Jurkat, Clone E6-1 (cell line): ENCODE results near the gene MUC2.

Experiments used
- DNase-seq: peaks from one replicate; pipeline ENCODE4 v3.0.0-alpha.2; 2011; ENCODE audit warnings: low read depth, low spot score
- H3K4me3 ChIP-seq: 2 replicates; pipeline ENCODE4 v1.5.1; 2011; ENCODE audit warnings: mild to moderate bottlenecking, low read length, control low read depth, moderate library complexity

Gene MUC2

DNA sequence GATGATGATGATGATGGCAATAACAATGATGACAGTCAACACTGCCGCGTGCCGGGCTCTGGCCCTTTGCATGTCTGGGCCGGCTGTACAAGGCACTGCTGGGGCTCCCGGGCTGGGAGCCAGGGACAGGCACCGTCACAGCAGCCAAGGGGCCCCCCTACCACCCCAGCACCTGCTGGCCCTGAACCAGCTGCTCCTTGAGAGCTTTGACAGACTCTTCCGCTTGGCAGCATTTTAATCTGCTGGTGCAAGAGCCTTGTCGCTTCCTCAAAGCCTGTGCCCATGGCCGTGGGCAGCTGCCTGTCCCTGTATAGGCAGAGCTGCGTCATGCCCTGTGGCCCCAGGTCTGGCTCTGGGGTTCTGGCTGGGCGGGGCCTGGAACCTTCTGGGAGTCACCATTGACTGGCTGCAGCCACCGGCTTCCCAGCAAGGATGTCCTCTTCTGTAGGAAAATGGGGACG is 25.2 kb upstream of the MUC2 start:
- no peak for DNase-seq
- H3K4me3 ChIP-seq = no peak overlapping the region

DNA sequence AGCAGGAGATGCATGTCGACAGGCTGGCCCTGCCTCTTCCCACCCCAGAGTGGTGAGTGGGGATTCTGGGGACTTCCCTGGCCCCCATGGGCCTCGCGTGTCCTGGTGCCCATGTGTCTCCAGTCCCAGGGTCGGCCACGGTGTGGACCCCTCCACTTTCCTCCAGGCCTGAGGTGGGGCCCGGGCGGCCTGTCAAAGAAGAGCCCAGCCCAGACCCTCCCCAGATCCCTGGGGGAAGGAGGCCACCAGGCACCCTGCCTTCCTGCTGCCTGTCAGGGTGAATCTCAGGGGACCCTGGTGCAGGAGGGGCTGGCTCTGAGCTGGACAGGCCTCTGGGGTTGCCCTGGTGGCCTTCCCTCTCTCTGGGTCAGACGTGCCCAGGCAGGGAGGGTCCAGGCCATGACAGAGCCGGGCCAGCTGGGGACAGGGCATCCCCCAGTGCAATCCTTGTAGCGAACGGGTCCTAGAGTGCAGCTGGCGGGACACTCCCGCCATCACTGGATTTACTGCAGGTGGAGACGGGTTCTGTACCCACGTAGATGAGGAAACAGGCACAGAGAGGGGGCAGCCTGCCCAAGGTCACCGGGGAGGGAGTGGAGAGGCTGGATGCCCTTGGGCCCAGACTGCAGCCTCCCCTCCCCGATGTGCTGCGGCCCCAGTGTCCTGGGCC is 24.6 kb upstream of the MUC2 start:
- DNase-seq = no peak
- no peak overlapping the region for H3K4me3 ChIP-seq

DNA sequence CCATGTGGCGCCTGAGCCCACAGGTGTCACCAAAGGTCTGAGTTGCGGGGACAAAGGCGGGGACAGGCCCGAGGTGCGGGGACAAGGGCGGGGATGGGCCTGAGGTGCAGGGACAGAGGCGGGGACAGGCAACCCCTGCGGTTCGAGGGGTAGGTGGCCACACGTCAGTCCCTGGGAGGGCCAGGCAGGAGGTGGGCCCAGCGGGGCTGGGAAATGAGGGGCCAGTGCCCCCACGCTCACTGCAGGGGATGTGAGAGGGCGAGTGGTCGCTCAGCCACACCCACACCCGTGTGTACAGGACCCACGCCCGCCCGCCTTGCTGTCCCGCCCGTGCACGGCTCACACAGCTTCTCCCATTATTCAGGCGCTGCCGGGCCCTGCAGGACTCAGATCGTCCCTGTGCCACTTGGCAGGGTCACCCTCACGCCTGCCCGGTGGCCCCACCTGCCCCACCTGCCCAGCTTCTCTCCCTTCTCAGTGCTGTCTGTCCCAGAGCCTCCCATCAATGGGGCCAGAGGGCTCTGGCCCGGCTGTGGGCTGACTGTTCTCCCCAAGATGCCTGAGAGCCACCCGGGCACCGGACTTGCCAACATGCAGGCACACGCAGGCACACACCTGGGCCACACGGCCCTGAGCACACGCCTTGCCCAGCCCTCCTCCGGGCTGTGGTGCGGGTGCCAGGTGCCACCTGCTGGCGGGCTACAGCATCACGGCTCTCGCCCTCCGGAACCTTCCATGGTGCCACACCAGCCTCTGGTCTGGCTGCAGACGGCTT is 23.9 kb upstream of the MUC2 start:
- DNase-seq = peak; percentile 47

DNA sequence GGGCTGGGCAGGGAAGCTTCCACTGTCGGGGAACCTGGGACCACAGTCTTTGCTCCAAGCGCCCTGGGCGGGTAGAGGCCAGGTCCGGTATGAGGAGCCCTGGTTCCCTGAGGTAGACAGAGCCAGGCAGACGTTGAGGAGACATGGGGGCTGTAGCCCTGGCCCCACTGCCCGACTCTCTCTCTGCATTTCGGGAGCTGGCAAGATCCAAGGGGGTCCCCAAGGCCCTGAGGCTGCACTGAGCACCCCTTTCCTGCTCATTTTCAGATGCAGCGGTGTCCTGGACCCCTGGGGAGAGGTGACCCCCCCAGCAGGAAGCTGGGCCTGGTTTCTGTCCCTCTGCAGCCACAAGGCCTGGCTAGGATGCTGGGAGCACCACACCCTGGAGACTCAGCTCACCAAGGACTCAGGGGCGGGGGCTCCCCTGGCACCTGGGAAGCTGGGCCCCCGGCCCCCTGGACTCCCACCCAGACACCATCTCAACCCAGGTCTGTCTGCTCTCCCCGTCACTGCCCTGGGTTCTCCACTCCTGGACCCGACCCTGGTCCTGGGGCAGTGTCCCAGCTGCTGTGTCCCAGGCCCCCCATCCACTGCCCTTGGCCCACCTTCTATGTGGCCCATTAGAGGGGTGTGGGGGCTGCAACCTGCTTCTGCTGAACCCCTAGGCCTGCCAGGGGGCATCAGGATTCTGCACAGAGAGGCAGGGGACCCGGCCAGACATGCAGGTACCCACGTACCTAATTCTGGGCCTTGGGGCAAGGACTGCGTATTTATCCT is 23.1 kb upstream of the MUC2 start:
- H3K4me3 ChIP-seq = no peak overlapping the region
- no peak for DNase-seq

More for the DNA sequence above, 23.9 kb upstream of the MUC2 start:
- no peak overlapping the region for H3K4me3 ChIP-seq

DNA sequence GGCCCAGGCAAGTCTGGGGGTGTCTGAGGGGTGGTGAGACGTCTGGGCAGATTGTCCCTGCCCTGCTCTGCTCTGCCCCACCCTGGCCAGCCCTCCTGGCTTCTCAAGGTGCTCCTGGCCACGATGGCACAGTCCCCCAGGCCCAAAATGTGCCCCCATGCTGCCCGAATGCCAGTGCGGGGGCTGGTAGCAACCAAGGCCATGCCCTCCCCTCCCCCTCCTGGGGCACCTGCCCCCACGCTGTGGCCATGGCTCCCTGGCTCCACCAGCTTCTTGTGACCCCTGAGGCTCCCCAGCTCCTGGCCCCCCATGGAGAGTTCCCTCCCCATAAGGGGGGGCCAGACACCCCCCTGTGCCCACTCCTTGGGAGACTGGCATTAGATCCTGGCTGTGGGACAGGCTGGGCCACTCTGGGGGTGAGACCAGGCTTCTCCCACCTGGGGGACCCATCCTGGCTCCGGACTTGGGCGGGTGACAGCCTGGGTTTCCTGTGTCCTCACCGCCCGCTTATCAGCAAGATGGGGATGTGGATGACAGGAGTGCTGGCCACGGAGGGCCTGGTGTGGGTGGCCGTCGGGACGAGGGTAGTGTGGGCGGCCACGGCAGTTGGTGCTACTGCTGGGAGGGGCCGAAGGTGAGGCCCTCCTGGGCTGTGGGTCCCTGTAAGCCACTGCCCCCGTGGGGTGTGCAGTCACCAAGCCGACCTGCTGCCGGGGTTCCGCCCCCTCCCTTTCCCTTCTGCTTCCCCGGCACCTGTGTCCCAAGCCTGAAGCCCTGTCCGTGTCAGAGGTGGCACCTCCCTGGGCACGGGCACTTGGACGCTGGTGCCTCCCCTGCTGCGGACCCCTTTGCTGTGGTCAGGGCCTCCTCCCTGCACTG is 22.3 kb upstream of the MUC2 start:
- DNase-seq = no peak
- H3K4me3 ChIP-seq = no peak overlapping the region

DNA sequence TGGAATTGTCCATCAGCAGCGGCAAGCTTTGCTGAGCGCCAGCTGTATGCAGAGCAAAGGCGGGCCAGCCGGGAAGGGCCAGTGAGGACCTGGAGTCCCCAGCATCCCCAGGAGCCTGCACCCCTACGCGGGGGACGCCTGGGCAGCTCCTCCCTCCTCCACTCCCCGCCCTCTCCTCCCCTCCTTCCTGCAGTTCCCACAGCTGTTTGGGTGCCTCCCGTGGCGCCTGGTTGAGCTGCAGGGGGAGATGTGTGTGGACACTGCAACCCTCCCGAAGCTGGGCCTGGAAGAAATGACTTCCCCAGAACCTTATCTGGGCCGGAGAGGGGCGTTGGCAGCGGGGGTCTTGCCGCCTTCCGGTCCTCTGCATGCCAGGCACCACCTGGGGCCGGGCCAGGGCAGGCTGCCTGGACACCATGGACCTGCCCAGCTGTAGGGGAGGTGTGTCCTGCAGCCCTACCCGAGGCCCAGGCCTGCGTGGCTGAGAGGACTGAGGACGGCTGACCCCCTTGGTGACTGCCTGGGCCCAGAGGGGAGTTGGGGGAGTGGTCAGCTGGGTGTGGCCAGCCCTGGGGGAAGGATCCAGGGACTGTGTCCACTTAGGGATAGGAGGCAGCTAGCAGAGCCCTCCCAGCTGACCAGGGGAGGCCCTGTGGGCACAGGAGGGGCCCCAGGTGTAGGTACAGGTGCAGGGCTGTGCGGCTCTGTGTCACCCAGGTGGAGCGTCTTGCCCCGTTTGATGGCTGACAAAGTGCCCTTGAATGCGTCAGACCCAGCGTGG is 21.4 kb upstream of the MUC2 start:
- DNase-seq = no peak
- H3K4me3 ChIP-seq = no peak overlapping the region

DNA sequence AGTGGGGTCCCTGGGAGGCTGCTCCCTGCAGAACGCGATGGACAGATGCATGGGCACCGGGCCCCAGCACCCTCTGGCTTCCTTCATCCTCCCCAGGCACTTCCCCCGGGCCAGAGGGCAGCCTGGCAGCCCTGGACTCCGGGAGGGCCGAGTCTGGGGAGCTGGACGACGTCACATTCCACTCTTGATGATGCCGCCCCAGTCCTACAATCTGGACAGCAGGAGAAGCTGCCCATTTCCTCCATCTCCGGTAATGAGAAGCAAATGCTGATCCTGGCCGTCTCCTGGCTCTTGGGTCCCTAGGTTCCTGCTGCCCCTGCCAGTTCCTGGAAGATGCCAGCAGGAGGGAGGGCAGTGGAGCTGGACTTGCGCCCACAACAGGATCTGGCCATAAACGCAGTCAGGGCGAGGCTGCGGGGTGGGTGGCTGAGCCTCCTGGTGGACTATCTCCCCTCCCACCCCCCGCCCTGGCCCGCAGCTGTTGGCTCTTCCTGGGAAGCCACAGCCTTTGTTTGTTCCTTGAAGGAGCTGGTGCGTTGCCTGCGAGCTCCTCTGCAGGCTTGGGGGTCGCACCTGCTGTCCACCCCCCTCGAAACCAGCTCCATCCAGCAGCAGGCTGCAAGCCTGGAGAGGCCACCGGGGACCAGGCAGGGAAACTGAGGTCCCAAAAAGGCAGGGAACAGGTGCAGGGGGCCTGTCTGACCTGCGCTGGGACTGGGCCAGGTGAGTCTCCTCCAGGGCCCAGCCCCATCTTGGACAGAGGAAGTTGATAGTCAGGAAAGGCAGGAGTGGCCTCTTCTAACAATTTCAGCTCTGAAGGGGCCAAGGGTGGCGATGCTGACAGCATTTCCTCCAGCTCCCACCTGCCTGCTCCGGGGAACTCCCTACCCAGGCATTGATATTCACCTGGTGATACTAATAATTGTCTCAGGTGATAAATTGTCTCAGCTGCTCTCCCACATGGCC is 20.2 kb upstream of the MUC2 start:
- no peak for DNase-seq
- H3K4me3 ChIP-seq = no peak overlapping the region

DNA sequence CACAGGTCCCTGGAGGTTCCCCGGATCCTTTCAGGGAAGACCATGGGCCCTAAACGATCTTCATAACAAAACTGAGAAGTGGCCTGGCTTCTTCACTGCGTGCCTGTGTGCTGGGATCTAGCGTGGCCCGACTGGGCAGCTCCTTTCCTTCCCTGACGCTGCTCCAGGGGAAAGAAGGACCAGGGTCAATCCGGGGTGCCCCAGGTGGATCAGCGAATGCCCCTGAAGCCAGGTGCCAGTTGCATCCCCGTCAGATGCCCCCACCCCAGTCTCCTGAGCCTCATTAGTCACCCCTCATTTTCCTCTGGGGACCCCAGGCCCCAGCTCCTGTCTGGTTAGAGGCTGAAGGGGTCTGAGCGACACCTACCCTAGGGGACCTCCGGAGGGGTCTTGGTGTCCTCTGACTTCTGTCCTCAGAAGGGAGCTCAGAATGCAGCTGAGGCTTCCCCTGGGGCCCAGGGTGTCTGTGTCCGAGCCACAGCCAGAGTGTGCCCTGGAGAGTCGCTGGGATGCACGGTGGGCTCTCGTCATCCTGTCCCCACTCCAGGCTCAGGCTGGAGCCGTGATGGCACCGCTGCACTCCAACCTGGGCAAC is 19.5 kb upstream of the MUC2 start:
- DNase-seq = no peak
- H3K4me3 ChIP-seq = no peak overlapping the region

DNA sequence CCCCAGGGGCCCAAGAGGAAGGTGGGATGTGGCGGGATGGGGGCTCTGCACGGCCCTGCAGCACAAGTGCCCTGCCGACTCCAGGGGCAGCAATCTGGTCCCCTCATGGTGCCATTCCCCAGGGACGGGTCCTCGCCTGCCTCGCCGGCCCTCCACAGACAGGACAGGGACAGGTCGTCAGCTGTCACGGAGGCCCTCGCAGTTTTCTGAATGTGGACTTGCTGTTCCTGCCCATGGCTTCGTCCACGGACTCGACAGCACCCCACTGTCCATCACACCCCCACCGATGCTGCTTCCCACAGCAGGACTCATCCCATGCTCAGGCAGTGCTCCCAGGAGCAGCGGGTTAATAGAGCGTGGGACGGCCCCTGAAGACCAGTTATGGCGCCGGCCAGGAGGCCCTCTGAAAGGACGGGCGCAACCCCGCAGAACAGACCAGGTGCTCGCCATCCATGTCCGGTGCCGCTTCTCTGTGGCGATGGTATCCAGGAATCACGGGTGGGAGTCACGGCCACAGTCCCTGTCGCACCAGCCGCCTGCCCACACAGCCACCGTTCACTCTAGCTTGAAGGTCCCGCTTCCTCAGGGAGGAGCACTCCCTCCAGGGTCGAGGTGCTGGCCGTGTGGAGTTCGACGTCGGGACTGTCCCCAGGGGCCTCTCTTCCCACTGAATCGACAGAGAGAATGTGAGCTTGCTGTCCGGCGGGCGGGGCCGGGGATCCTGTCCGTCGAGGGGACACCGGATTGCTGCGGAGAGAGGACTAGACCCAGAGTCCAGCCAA is 18.5 kb upstream of the MUC2 start:
- H3K4me3 ChIP-seq = no peak overlapping the region
- no peak for DNase-seq

DNA sequence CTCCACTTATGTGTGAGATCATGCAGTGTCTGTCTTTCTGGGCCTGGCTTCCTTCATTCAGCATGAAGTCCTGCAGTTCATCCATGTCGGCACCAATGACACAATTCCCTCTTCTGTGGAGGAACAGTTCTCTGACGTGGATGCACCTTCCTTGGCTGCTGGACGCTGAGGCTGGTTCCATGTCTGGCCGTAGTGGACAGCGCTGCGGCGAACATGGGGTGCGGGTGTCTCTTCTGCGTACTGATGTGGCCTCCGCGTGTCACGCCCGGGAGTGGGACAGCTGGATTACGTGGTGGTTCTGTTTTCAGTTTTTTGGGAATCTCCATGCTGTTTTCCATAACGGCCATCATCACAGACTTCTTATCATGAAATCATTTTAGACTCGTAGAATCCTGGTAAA is 16.9 kb upstream of the MUC2 start:
- no peak overlapping the region for H3K4me3 ChIP-seq
- DNase-seq = no peak

DNA sequence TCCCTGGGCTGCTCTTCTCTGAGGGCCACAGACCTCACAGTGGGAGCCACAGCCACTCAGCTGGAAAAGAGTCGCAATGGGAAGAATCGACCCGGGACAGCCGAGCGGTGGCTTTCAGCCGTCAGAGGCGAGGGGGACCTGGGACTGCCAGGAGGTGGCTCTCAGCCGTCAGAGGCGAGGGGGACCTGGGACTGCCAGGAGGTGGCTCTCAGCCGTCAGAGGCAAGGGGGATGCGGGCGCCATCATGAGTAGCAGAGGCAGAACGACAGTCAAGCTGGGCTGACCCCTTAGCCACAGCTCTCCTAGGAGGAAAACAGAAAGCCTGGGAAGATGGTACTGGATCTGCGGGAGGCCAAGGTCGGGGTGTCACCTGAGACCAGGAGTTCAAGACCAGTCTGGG is 14.9 kb upstream of the MUC2 start:
- DNase-seq = no peak
- no peak overlapping the region for H3K4me3 ChIP-seq

DNA sequence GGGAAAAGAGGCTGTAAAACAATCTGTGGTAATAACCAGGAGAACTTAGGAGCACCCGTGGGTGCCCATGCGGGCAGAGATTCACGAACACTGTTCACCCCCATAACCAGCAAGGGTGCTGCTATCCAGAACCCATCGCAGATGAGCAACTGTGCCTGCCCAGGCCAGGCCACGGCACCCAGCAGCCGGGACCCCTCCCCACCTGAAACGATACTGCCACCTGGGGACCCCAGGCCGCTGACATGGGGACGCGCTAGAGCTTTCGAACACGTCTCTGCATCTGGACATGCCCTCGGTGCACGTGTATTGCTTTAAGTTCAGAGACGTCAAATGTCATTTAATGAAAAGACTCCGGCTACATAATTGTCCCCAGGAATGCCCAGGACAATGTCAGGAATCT is 14.3 kb upstream of the MUC2 start:
- H3K4me3 ChIP-seq = no peak overlapping the region
- DNase-seq = no peak

DNA sequence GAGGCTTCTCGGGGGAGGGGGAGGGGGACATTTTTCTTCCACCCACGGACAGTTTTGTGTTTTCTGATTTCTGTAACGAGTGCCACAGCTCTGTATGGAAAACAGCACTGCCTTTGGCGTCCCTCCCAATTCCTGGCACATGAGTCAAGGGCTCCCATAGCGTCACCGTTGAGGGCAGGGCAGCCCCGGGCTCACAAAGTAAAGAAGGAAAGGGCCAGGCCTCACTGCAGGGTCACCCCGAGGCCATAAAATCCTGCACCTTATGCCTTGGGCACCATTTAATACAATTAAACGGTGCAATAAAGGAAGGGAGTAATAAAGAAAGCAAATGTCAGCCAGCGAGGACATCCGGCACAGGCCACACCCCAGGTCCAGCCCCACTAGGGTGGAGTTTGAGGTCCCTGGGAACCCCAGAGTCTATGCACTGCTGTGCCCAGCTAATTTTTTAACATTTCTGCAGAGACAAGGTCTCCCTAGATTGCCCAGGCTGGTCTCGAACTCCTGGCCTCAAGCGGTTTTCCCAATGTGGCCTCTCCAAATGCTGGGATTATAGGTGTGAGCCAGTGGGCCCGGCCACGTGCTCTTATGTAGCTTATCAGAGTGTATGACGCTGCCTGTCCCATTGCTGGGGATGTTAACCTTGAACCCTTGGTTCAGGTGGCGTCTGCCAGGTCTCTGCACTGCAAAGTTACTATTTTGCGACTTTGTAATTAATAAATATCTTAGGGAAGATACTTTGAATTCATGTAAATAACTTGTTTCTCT is 13.6 kb upstream of the MUC2 start:
- no peak for DNase-seq
- H3K4me3 ChIP-seq = no peak overlapping the region

DNA sequence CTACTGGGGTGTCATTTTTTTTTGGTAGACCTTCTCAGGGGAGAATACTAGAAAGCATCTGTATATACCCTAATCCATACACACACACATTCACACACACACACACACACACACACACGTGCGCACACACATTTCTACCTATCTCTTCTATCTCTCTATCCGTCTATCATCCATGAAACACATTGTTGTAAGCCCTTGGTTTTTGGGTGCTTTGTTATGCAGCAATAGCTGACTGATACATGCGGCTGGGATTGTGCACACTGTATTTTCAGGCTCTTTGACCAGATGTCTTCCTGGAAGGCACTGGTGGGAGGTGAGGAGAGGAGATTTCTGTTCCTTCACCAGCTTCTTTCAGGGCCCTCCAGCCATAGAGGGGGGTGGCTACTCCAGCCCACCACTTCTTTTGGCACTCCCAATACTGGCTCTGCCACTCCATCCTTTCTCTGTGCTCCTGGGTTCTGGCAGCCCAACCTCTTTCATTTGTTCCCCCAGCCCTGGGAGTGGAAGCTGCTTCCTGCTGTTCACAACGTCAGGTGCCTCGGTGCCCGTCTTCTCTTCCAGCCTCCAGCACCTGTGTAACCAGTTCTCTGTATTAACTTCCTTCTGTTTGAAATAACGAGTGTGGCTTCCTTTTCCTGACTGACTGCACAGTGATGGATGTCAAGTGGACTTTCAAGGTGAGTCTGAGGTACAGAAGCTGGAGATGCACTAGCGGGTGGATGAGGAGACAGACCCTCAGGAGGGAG is 12.4 kb upstream of the MUC2 start:
- peak; percentile 54 for DNase-seq
- no peak overlapping the region for H3K4me3 ChIP-seq

DNA sequence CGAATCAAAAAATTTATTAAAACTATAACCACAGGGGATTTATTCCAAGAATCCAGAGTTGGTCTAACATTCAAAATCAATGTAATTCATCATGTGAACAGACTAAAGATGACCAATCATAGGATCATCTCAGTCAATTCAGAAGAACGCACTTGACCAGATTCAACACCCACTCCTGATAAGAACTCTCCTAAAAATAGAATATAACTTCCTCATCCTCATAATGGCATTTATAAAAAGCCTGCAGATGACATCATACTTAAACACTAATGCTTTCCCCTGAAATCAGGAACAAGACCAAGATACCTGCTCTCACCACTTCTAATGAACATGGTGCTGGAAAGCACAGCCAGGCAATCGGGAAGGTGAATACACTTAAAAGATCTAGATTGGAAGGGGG is 10.5 kb upstream of the MUC2 start:
- no peak overlapping the region for H3K4me3 ChIP-seq
- DNase-seq = no peak
